Measurements from ENCODE around the gene SLC13A1. TPM values are rescaled to one million over a fixed set of nuclear protein-coding genes. Genes with fewer than 3 reads are reported as not detected.
"Not testable (repeated sequence)": the region's sequence is repeated elsewhere in the genome, so short reads cannot be mapped to it uniquely, and the experiment has no call there.

The SLC13A1 gene
- not detected for total RNA-seq
- long read RNA-seq, donor 1 = 0 reads
- long read RNA-seq, donor 2 = 0 reads

- intact Hi-C loops (cut with DNase I) = no loop called here
- no peak for DNase-seq (ENCODE audit: low spot score)
These were observed at the start of gene SLC13A1 for GRCh38 chr7:123199883-123200282. TSS of gene SLC13A1 (minus strand) at chr7:123199969. CDS start at chr7:123199946, 23 bp downstream.

- intact Hi-C loops (cut with DNase I) = no loop called here
- DNase-seq (ENCODE audit: low spot score) = no peak
These were observed 45.0 kb upstream of the SLC13A1 start for GRCh38 chr7:123244768-123245167.

GRCh38 chr7:123242467-123243092 lies 42.8 kb upstream of the SLC13A1 start:
- intact Hi-C loops (cut with DNase I) = no loop called here

GRCh38 chr7:123241809-123242208 lies 42.0 kb upstream of the SLC13A1 start:
- DNase-seq (ENCODE audit: low spot score) = no peak
- intact Hi-C loops (cut with DNase I) = no loop called here

More at GRCh38 chr7:123242467-123243092, 42.8 kb upstream of the SLC13A1 start:
- DNase-seq (ENCODE audit: low spot score) = no peak

- intact Hi-C loops (cut with DNase I) = no loop called here
- no peak for DNase-seq (ENCODE audit: low spot score)
These were observed 31.5 kb upstream of the SLC13A1 start for GRCh38 chr7:123231021-123232000.

- intact Hi-C loops (cut with DNase I) = no loop called here
- no peak for DNase-seq (ENCODE audit: low spot score)
These were observed 30.8 kb upstream of the SLC13A1 start for GRCh38 chr7:123230603-123231002.

GRCh38 chr7:123230147-123230546 lies 30.4 kb upstream of the SLC13A1 start:
- no peak for DNase-seq (ENCODE audit: low spot score)
- intact Hi-C loops (cut with DNase I) = no loop called here

- intact Hi-C loops (cut with DNase I) = no loop called here
- no peak for DNase-seq (ENCODE audit: low spot score)
These were observed 29.7 kb upstream of the SLC13A1 start for GRCh38 chr7:123229426-123229825.

GRCh38 chr7:123227666-123228065 lies 27.9 kb upstream of the SLC13A1 start:
- intact Hi-C loops (cut with DNase I) = not testable (repeated sequence)

GRCh38 chr7:123220396-123220795 lies 20.6 kb upstream of the SLC13A1 start:
- intact Hi-C loops (cut with DNase I) = no loop called here
- no peak for DNase-seq (ENCODE audit: low spot score)

More at GRCh38 chr7:123227666-123228065, 27.9 kb upstream of the SLC13A1 start:
- DNase-seq (ENCODE audit: low spot score) = not testable (repeated sequence)

GRCh38 chr7:123218866-123219265 lies 19.1 kb upstream of the SLC13A1 start:
- intact Hi-C loops (cut with DNase I) = no loop called here
- DNase-seq (ENCODE audit: low spot score) = no peak

- intact Hi-C loops (cut with DNase I) = no loop called here
- no peak for DNase-seq (ENCODE audit: low spot score)
These were observed 17.1 kb upstream of the SLC13A1 start for GRCh38 chr7:123216825-123217224.

GRCh38 chr7:123215350-123215749 lies 15.6 kb upstream of the SLC13A1 start:
- intact Hi-C loops (cut with DNase I) = no loop called here
- no peak for DNase-seq (ENCODE audit: low spot score)

- intact Hi-C loops (cut with DNase I) = no loop called here
- no peak for DNase-seq (ENCODE audit: low spot score)
These were observed 11.8 kb upstream of the SLC13A1 start for GRCh38 chr7:123211545-123211944.

GRCh38 chr7:123210986-123211385 lies 11.2 kb upstream of the SLC13A1 start:
- intact Hi-C loops (cut with DNase I) = no loop called here
- no peak for DNase-seq (ENCODE audit: low spot score)

GRCh38 chr7:123209786-123210185 lies 10.0 kb upstream of the SLC13A1 start:
- DNase-seq (ENCODE audit: low spot score) = no peak
- intact Hi-C loops (cut with DNase I) = no loop called here

- intact Hi-C loops (cut with DNase I) = no loop called here
- no peak for DNase-seq (ENCODE audit: low spot score)
These were observed 9.0 kb upstream of the SLC13A1 start for GRCh38 chr7:123208793-123209192.

- intact Hi-C loops (cut with DNase I) = no loop called here
- DNase-seq (ENCODE audit: low spot score) = no peak
These were observed 4.6 kb upstream of the SLC13A1 start for GRCh38 chr7:123204206-123204835.

- intact Hi-C loops (cut with DNase I) = no loop called here
- DNase-seq (ENCODE audit: low spot score) = no peak
These were observed 2.1 kb upstream of the SLC13A1 start for GRCh38 chr7:123201901-123202300.

All from posterior vena cava (tissue), 2 donors.